H54 (cell line): ENCODE measurements around the gene BCOR.

Source experiments
- DNase-seq: peaks from one replicate; pipeline ENCODE4 v3.0.0; 2011; ENCODE audit warnings: low spot score, mixed read lengths; ENCODE audit not compliant: insufficient read length
- FAIRE-seq: peaks from 3 replicates; lab custom pipeline; 2011; peaks lifted over from hg19 to GRCh38; lab: Jason Lieb, UNC
- POLR2A ChIP-seq: IDR thresholded peaks from 2 replicates; pipeline ENCODE4 v1.6.1; 2011; ENCODE audit warnings: low read depth, mild to moderate bottlenecking, low read length

Gene BCOR

DNA sequence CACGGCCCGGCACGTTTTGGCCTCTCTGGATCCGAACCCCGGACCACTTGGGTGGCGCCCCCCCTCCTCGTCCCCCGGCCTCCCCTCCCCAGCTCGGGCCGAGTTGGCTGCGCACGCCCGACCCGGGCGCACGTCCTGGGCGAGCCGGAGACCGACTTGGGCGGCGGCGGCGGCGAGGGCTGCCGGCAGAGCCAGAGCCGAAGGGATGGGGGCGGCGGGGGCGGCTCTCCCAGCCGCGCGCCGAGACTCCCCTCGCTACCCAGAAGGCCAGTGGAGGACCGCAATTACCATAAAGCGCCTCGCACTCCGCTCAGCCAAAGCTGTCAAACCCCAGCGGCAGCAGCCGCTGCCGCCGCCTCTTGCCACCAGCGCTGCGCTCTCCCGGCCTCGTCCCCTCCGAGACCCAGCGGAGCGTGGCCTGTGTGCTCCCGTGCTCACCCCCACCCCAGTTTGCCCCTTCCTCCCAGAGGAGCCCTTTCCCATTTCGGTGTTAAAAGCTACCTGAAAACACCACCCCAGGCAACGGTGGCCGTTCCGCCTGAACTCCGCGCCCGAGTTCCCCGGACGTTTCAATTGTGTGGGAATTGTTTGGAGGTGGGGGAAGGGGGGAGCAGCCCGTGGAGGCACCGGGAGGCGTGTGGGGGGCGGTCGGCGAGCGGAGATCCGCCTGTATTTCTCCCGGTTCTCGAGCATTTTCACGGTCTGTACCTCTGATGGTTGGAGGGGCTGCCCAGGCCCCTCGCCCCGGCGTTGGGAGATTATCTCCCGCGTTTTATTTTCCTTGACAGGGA lies 701 bp upstream of the BCOR start:
- no peak for TF ChIP-seq POLR2A
- FAIRE-seq (no peak), DNase-seq (no peak)

DNA sequence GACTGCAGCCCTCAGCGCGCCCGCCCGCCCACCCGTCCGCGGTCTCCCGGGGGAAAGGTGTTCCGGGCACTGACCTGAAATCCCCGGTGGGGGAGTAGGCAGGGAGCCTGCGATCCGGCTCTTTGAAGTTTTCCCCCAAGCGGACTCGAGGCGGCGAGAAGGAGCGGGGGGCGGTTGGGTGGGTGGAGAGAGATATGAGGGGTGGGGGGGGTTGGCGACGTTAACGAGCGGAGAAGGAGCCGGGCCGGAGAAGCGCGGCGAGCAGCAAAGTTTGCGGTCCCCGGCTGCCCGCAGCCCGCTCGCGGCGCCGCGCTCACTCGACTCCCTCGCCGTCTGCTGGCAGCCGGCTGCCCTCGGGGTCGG lies 636 bp downstream of the BCOR start:
- no peak for FAIRE-seq
- DNase-seq = no peak
- TF ChIP-seq POLR2A = no peak

DNA sequence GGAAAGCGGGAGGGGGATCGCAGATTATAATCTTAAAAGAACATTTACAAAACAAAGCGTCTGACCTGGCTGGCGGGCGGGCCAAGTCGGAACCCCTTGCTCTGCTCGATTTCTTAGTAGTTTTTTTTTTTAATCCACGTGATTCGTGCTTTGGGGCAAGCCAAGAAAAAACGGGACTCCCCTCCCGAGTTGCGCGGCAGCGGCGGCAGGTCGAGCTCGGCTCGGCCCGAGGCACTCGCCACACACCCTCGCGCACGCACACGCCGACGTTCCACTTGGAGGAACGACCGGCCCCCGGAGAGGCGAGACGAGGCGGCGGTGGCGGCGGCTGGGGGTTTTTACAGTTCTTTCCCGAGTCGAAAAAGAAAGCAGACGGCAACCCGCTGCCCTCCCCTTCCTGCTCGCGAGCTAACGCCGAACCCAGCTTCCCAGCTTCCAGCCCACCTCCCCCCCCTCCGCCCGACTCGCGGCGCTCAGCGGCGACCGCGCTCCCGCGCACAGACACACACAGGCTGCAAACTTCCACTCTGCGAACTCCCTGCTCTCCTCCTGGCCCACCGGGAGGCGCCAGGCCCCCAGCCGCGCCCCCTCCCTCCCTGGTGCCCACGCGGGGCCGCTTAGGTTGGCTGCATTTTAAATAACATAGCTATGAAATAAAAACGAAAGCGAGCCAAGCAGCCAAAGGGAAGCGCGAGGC lies 1.2 kb downstream of the BCOR start:
- DNase-seq = no peak
- no peak for TF ChIP-seq POLR2A
- FAIRE-seq = no peak

DNA sequence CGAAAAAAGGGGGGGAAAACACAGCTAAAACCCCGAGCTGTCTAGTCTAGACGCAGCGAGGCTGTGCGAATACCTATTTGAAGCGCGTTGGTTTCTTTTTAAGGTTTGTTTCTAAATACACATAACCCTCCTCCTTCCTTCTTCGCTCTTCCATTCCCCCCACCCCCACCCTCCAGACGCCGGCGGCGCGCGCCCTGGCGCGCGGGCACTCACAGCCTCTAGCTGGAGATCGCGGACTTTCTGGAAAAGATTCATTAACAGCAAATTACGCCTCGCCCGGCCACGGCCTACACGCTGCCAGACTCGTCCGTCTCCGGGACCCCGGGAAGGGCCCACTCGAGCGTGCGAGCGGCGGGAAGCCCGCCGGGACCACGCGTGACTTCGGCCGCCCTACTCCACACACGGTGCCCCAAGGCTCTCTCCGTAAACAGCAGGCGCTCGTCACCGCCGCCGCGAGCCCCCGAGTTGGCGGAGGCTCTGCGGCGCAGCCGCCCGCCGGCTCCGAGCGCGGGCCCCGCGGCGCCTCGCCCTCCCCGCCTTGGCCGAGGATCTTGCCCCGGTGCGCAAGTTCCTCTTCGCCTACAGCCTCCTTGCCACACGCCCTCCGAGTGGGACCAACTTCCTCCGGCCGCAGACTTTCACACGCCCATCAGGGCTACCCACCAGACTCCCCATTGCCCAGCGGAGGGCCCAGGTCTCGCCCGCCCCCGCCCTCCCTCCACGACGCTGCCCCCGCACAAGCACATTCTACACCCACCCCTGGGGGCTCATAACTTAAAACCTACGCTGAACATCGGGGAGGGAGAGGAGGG lies 2.0 kb downstream of the BCOR start:
- 0 out of 2 replicates have a peak, but pooled peaks have one; percentile 11 for TF ChIP-seq POLR2A
- no peak for FAIRE-seq
- no peak for DNase-seq

DNA sequence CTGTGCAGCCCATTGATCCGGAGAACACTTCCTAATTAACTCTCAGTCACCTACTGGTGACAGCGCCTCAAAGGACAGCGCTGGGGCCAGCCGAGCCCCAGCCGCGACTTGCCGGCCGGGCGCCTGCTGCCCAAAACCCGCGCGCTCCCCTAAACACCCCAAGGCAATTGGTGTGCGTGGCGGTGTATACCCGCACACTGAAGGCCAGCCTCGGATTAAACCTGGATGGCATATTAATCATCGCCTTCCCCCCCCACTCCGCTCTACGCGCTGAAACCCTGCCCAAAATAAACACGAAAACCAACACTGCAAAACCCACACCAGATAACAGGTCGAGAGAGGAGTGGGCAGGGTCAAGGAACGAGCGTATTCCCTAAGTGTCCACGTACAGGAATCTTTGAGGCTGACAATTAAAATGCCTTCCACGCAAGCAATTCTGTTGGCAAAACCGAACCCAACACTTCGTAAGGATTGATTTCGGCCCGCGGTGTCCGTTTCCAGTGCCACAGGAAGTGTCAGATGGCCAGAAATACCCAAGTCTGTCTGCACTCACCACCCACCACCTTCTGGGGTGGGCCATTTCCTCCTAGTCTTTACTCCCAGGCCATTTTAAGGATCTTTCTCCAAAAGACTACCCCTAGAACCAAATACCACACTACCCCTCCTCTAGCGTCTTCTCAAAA lies 2.7 kb downstream of the BCOR start:
- FAIRE-seq (no peak), DNase-seq (no peak)
- no peak for TF ChIP-seq POLR2A

DNA sequence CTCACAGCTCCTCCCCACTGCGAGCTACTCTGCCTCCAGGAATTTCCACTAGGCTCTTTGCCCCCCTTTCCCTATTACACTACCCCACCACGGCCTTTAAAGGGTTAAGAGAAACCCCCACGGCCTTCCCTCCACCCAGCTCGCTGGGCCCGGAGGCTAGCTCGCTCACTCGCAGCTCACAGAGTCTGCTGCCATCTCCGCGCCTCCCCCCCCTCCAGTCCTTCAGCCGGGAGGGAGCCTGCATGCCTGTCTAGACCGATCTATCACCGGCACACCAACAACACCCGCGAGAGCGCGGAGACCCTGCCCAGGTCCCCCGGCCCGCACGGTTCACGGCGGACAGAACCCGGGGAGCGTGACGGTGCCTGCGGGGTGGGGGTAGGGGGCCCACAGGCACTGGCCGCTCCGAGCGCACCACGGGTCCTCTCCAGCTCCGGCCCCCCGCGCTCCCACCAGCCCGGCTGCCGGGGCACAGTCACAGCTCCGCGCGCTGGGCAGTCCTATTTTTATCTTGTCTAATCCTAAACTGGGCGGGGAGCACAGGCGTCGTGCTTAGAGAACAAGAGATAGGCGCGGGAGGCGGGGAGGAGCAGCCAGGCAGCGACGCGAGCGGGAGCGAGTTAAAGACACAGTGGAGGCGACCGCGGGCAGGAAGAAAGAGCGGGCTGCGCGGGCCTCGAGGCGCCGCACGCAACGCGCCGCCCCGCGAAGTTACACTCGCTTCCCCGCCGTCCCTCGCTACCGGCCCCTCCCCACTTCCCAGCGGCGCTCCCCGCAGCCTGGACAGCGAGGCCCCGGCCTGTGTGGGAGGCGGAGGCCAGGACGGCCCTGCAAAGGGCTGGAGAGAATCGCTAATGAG lies 3.5 kb downstream of the BCOR start:
- no peak for FAIRE-seq
- DNase-seq = no peak
- no peak for TF ChIP-seq POLR2A

DNA sequence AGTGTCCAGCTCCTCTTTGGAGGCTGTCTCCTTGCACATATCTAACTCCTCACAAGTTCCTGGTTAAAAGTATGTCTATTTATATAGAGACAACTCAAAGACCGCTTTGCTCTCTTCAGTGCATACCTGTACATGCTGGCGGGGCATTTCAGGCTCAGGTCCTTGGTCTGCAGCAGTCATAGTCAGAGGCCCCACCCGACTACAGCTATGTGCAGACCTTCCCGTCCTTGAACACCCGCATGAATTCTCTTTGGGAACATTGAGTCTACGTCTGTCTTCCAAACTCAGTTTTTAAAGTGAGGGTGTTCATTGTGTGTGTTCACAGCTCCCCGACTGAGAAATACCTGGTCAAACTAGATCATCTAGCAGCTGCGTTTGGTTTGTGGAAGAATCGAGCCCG lies 4.2 kb downstream of the BCOR start:
- no peak for TF ChIP-seq POLR2A
- FAIRE-seq = no peak

DNA sequence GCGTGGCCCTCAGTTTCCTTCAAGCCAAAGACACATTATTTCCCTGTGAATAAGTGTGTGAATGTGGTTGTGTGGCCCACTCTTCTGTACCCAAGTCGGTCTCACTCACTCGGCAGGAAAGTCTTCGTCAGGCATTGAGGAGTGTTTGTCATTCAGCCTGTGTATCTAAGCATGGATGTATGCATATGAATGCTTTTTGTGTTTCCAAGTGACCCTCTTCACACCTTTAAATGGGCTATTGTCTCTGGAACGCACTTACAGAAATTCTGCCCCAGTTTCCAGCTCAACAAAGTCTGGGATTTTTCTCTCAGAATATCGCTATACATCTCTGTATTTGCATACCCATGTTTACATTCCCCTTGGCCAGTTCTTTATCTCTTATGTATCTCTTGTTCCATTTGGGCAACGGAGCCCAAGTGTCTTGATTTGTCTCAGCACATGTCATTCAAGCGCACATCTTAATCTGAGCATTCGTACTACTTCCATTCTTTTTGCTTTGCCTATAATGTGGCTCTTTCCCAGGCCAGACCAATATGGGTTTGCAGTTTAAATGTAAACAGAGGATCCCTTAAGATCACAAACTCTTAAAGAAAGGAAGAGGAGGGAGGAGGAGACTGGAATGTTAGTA lies 4.8 kb downstream of the BCOR start:
- DNase-seq (no peak), FAIRE-seq (no peak)
- TF ChIP-seq POLR2A = no peak

More for the DNA sequence above, 4.2 kb downstream of the BCOR start:
- no peak for DNase-seq

DNA sequence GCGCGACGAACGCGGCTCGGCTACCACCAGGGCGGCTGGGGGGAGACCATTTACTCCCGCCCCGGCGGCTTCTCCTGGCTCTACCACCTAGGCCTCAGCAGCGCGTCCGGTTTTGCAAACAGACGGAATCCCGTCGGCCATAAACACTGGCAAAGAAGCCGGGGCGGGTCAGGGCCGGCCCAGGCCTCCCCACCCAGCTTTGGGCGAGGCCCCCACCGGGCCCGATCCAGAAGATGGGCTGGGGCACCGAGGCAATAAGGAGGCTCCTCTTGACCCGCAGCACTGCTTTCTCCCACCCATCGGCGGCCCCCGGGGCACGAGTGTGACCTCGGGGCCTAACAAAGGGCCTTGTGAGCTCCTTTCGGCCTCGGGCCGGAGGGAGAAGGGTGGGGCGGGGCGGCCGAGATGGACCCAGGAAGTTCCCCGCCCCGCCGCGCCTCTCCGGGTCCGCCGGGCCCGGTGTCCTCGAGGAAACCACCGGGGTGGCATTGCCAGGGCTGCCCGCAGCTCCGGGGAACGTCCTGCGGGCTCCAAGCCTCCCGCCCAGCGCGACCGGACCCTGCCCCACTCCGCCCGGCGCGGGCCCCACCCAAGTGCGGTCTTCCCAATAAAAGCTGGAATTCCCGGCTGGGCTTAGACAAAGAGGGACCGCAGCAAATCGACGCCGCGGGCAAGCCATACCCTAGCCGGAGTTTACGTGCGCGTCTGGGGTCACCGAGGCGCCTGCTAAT lies 5.9 kb downstream of the BCOR start:
- TF ChIP-seq POLR2A = no peak
- FAIRE-seq = no peak

DNA sequence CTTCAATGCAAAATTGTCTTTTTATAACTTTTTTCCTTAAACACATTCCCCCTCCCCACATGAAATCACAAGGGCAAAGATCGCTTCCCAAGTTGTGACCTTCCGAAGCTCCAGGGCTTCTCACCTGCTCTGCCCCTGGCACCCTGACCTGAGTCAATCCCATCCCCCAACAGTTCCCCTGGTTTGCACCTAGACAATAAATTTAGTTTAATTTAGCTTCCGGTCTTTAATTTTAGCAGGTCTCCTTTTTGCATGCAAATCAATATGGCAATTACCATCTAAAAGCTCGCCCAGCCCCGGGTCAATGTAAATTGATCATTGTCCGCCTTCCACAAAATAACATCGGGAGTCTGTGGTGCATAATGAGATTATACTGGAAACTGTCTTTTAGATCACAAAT lies 6.8 kb downstream of the BCOR start:
- FAIRE-seq = no peak
- DNase-seq = no peak
- TF ChIP-seq POLR2A = no peak

More for the DNA sequence above, 5.9 kb downstream of the BCOR start:
- DNase-seq = no peak

DNA sequence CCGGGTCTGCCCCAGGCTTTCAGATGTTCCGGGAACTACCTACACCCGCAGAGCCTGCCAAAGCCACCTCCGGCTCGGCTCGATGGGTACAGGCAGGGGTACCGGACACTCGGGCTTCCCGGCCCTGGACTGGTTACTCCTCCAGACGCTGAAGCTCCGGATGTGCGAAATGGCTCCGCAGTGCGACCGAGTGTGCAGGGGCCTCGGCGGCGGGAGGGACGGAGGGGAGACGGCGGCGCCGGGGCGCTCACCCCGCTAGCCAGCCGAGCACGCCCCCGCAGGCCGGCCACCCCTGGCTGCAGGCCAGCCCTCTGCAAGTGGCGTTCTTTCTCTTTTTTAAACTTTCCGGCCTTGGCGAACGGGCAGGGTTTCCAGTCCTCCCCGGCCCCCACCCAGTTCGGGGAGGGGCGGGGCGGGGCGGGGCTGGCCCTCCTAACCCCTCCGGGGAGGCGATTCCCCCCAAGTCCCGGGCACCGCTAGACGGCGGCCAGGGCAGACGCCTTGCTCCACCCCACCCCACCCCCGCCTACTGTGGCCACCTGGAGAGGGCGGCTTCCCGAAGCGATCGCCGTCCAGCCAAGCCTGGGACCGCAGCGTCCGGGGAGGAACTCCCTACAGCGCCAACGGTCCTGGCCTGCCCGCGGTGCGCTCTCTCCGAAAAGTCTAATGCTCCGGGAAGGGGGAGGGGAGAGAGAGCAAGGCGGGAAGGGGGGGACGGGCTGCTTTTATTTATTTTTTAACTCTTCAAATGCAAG lies 7.5 kb downstream of the BCOR start:
- FAIRE-seq (no peak), DNase-seq (no peak)
- TF ChIP-seq POLR2A = no peak
